MCF 10A (cell line): Measurements from ENCODE around the gene SLC24A3. TPM values are rescaled to one million over a fixed set of nuclear protein-coding genes. Genes with fewer than 3 reads are reported as not detected.

Experiments
- BruUV-seq: library from RNA; stranded (reverse); fragments of 400-500 nt; replicated peaks from 2 replicates; lab custom pipeline; 2021; lab: Mats Ljungman, UMichigan
- CTCF ChIA-PET: fragments of 300-600 bp; sonication (Branson Sonifier 250); formaldehyde crosslinking; extraction: SDS; loops from one replicate; lab custom pipeline; 2021; ENCODE audit warnings: antibody characterized with exemption, inconsistent platforms; lab: Yijun Ruan, JAX
- POLR2A ChIA-PET: fragments of 300-600, 350-650 bp; sonication (Branson Sonifier 250); formaldehyde crosslinking; extraction: SDS; loops from one replicate; lab custom pipeline; 2020; ENCODE audit warnings: antibody characterized with exemption, inconsistent platforms; lab: Yijun Ruan, JAX
- DNase-seq: peaks from one replicate; pipeline ENCODE4 v3.0.0-alpha.2; 2018; ENCODE audit not compliant: unreplicated experiment
- H3K27ac Mint-ChIP-seq: one replicate; pipeline ENCODE4 v1.8.0; 2022; ENCODE audit warnings: mild to moderate bottlenecking, low read depth, mixed read lengths; ENCODE audit not compliant: unreplicated experiment
- H3K27me3 Mint-ChIP-seq: one replicate; pipeline ENCODE4 v1.8.0; 2022; ENCODE audit warnings: mixed read lengths; ENCODE audit not compliant: insufficient read depth, unreplicated experiment
- H3K36me3 Mint-ChIP-seq: one replicate; pipeline ENCODE4 v1.8.0; 2022; ENCODE audit warnings: mild to moderate bottlenecking, moderate library complexity, mixed read lengths; ENCODE audit not compliant: insufficient read depth, unreplicated experiment
- H3K4me1 Mint-ChIP-seq: one replicate; pipeline ENCODE4 v1.8.0; 2022; ENCODE audit warnings: mixed read lengths; ENCODE audit not compliant: insufficient read depth, unreplicated experiment
- H3K4me3 Mint-ChIP-seq: one replicate; pipeline ENCODE4 v1.8.0; 2022; ENCODE audit warnings: mild to moderate bottlenecking, moderate library complexity, mixed read lengths; ENCODE audit not compliant: unreplicated experiment
- H3K9me3 Mint-ChIP-seq: one replicate; pipeline ENCODE4 v1.8.0; 2022; ENCODE audit warnings: mixed read lengths; ENCODE audit not compliant: unreplicated experiment
- intact Hi-C: fragments of 100-400 bp; cut with micrococcal nuclease; formaldehyde crosslinking; loops from 2 replicates; pipeline ENCODE4 v1.14.1; 2022
- total RNA-seq: library from RNA; stranded (reverse); gene quantifications from 2 replicates; pipeline ENCODE4 v1.2.3, GENCODE V29; 2022
- TF ChIP-seq, protein P1 (sequence below): fragments of 200-600 bp; IDR thresholded peaks from one replicate; pipeline ENCODE4 v1.8.0; 2022; ENCODE audit warnings: antibody characterized with exemption, mild to moderate bottlenecking; ENCODE audit not compliant: unreplicated experiment

SLC24A3 gene
- total RNA-seq, 1 experiment from 2014 or later: not detected

DNA sequence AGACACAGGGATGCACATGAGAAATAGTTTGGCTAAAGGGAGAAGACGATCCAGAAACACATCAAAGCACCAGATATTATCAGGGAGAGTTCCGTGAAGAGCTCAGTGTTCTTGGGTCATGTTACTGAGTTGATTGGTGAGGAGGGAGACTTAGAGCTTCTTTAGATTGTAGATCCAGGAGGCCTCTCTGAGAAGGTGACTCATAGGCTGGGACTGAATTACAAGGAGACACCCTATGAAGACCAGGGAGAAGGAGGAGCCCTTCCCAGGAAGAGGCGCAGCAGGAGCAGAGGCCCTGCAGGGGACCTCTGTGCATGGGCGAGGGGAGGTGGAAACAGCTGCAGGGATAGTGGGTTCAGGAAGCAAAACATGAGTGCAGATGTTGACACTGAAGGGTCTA lies 196.5 kb downstream of the SLC24A3 start:
- no peaks in the 10 kb centered on the region for H3K36me3 Mint-ChIP-seq
- no peaks in the 10 kb centered on the region for H3K4me1 Mint-ChIP-seq
- ChIA-PET POLR2A (no interaction called here), CTCF (interaction anchor here (0.6 kb wide), 1 partner anchor 17 kb away, joined by 3 read pairs; no protein-coding TSS in a partner anchor)
- no peak overlapping the region for H3K27ac Mint-ChIP-seq
- no peak overlapping the region for H3K4me3 Mint-ChIP-seq
- H3K27me3 Mint-ChIP-seq: no peaks in the 10 kb centered on the region
- DNase-seq: no peak
- TF ChIP-seq, protein P1, sequence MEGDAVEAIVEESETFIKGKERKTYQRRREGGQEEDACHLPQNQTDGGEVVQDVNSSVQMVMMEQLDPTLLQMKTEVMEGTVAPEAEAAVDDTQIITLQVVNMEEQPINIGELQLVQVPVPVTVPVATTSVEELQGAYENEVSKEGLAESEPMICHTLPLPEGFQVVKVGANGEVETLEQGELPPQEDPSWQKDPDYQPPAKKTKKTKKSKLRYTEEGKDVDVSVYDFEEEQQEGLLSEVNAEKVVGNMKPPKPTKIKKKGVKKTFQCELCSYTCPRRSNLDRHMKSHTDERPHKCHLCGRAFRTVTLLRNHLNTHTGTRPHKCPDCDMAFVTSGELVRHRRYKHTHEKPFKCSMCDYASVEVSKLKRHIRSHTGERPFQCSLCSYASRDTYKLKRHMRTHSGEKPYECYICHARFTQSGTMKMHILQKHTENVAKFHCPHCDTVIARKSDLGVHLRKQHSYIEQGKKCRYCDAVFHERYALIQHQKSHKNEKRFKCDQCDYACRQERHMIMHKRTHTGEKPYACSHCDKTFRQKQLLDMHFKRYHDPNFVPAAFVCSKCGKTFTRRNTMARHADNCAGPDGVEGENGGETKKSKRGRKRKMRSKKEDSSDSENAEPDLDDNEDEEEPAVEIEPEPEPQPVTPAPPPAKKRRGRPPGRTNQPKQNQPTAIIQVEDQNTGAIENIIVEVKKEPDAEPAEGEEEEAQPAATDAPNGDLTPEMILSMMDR: no peak
- no TSS peak for BruUV-seq
- H3K9me3 Mint-ChIP-seq: peaks cover 8% of the 10 kb centered on the region
- intact Hi-C loops: no loop called here

DNA sequence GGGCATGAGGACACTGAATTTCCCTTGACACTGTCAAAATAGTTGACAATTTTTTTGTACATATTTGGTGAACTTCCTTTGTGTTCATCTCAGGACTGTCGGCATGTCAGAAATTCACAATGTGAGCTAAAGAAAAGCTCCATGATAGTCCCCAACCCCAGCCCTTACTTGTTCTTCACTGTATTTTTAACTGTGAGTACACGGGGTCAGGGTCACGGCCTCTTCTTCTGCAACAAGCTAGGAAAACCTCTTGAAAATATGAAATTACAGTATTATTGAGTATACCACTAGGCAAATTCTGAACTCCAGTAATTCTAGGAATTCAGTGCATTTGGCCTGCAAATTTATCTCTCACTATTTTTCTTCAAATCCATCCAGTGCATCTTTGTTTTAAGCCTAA lies 199.4 kb downstream of the SLC24A3 start:
- Mint-ChIP-seq H3K27me3 (no peaks in the 10 kb centered on the region), H3K9me3 (peaks cover 14% of the 10 kb centered on the region), H3K4me1 (no peaks in the 10 kb centered on the region), H3K36me3 (no peaks in the 10 kb centered on the region), H3K4me3 (no peak overlapping the region), H3K27ac (no peak overlapping the region)
- intact Hi-C loops: no loop called here
- DNase-seq: no peak
- TF ChIP-seq, protein P1: no peak
- BruUV-seq: no TSS peak
- POLR2A ChIA-PET: no interaction called here
- CTCF ChIA-PET: no interaction called here

DNA sequence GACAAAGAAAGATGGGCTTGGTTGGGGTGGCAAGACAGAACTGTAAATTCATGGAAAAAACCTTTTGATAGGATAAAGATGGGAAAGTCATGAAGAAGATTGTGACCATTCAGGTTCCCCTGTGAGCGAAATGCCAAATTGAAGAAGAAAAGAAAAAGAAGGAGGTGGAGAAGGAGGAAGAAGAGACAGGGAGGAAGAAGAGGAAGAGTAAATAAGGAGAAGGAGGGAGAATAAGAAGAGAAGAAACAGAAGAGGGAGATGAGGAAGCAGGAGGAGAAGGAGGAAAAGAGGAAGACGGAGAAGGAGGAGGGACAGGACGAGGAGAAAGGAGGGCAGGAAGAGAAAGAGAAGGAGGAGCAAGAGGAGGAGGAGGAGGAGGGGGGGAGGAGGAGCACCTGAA lies 199.8 kb downstream of the SLC24A3 start:
- H3K4me3 Mint-ChIP-seq: no peak overlapping the region
- TF ChIP-seq, protein P1: no peak
- no peaks in the 10 kb centered on the region for H3K27me3 Mint-ChIP-seq
- DNase-seq: no peak
- no peaks in the 10 kb centered on the region for H3K36me3 Mint-ChIP-seq
- POLR2A ChIA-PET: no interaction called here
- H3K4me1 Mint-ChIP-seq: no peaks in the 10 kb centered on the region
- no peak overlapping the region for H3K27ac Mint-ChIP-seq
- no TSS peak for BruUV-seq
- CTCF ChIA-PET: no interaction called here
- H3K9me3 Mint-ChIP-seq: peaks cover 18% of the 10 kb centered on the region
- intact Hi-C loops: no loop called here

DNA sequence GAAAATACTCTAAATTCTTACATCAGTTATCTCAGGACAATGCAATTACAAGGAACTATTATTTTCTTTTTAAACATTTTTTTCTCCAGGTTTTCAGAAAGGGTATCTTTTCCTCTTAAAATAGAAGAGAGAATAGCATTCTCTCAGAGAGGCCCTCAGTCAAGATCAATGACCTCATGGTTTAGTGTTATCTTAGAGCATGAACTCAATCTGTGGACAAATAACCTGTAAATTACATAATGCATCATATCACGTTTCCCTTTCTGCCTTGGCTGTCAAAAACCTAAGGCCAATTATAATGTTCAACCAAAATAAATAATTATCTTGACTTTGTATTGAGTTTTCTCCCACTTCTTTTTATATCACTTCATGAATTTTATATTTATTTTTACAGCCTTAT lies 202.2 kb downstream of the SLC24A3 start:
- H3K27ac Mint-ChIP-seq: no peak overlapping the region
- POLR2A ChIA-PET: no interaction called here
- no TSS peak for BruUV-seq

More for the DNA sequence above, 202.2 kb downstream of the SLC24A3 start:
- H3K4me3 Mint-ChIP-seq: no peak overlapping the region
- CTCF ChIA-PET: no interaction called here
- no peaks in the 10 kb centered on the region for H3K4me1 Mint-ChIP-seq
- H3K9me3 Mint-ChIP-seq: peaks cover 27% of the 10 kb centered on the region
- H3K36me3 Mint-ChIP-seq: no peaks in the 10 kb centered on the region
- DNase-seq: no peak
- TF ChIP-seq, protein P1: no peak
- no peaks in the 10 kb centered on the region for H3K27me3 Mint-ChIP-seq
- intact Hi-C loops: no loop called here
